Activated CD4-positive, alpha-beta T cell treated with anti-CD3 and anti-CD28 coated beads, Interleukin-2, amount 50 U/mL, for 48 hours (primary cell): ENCODE measurements around the gene KRT20.
A peak's percentile ranks its signal among the peaks of the same experiment; 100 is the strongest.
"Not testable (repeated sequence)": the region's sequence is repeated elsewhere in the genome, so short reads cannot be mapped to it uniquely, and the experiment has no call there.

Source experiments
- DNase-seq, 2 experiments: peaks; one replicate each; pipeline ENCODE4 v3.0.0-alpha.2; 2020

The KRT20 gene

GRCh38 chr17:40884708-40885512 lies at the start of gene KRT20:
Gene KRT20 (minus strand): TSS chr17:40885242. CDS start chr17:40885185, 57 bp downstream.
- no peak for DNase-seq

GRCh38 chr17:40932608-40933007 lies 47.6 kb upstream of the KRT20 start:
- DNase-seq = no peak

- no peak for DNase-seq
Measured at GRCh38 chr17:40931311-40931710, 46.3 kb upstream of the KRT20 start.

- no peak for DNase-seq
Measured at GRCh38 chr17:40926341-40926740, 41.3 kb upstream of the KRT20 start.

- no peak for DNase-seq
Measured at GRCh38 chr17:40922239-40922638, 37.2 kb upstream of the KRT20 start.

- DNase-seq = no peak
Measured at GRCh38 chr17:40921026-40921425, 36.0 kb upstream of the KRT20 start.

- DNase-seq = not testable (repeated sequence)
Measured at GRCh38 chr17:40917116-40917515, 32.1 kb upstream of the KRT20 start.

GRCh38 chr17:40916366-40916765 lies 31.3 kb upstream of the KRT20 start:
- no peak for DNase-seq

GRCh38 chr17:40915721-40916256 lies 30.7 kb upstream of the KRT20 start:
- DNase-seq = no peak

- no peak for DNase-seq
Measured at GRCh38 chr17:40915199-40915661, 30.2 kb upstream of the KRT20 start.

GRCh38 chr17:40914075-40914855 lies 29.2 kb upstream of the KRT20 start:
- no peak for DNase-seq

GRCh38 chr17:40912486-40913210 lies 27.6 kb upstream of the KRT20 start:
- no peak for DNase-seq

GRCh38 chr17:40910441-40910841 lies 25.4 kb upstream of the KRT20 start:
- no peak for DNase-seq

GRCh38 chr17:40909755-40910154 lies 24.7 kb upstream of the KRT20 start:
- no peak for DNase-seq

- peak; percentile 62 to 73 for DNase-seq
Measured at GRCh38 chr17:40909351-40909750, 24.3 kb upstream of the KRT20 start.

- DNase-seq = no peak
Measured at GRCh38 chr17:40906613-40907012, 21.6 kb upstream of the KRT20 start.

- no peak for DNase-seq
Measured at GRCh38 chr17:40905370-40905769, 20.3 kb upstream of the KRT20 start.

GRCh38 chr17:40903129-40903847 lies 18.2 kb upstream of the KRT20 start:
- no peak for DNase-seq

GRCh38 chr17:40902498-40902897 lies 17.5 kb upstream of the KRT20 start:
- DNase-seq = no peak

- no peak for DNase-seq
Measured at GRCh38 chr17:40901981-40902474, 17.0 kb upstream of the KRT20 start.

- DNase-seq = no peak
Measured at GRCh38 chr17:40900809-40901356, 15.8 kb upstream of the KRT20 start.
